NCI-H69 (cell line): ENCODE measurements around the gene TANGO6.
A peak's percentile ranks its signal among the peaks of the same experiment; 100 is the strongest.

Experiments
- DNase-seq: peaks from one replicate; lab custom pipeline; 2025; lab: John Stamatoyannopoulos, UW

Gene TANGO6

GRCh38 chr16:68866933-68867332 is 23.6 kb downstream of the TANGO6 start:
- DNase-seq, result peak; percentile 53

DNA sequence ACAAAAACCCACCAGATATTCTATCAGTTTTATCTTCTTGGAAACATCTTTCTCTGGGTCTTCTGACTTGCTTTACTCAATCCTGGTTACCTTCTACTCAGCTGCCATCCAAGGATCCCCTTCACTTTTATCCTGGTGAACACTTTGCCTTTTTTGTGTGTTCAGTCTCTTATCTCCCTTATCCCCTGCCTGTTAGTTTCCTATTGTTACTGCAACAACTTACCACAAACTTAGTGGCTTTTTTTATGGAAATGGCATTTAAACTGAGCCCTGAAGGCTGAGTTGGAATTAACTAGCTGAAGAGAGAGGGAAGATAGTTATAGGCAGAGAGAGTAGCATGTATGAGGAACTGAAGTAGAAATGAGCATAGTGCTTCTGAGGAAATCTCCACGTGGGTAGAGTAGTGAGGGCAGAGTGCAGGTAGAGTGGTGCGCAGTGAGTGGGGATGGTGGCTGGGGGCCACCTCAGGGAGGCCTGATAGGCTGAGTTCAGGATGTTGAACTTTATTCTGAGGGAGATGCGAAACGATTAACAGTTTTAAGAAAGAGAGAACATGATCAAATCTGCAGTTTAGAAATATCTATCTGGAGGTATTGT is 26.3 kb downstream of the TANGO6 start:
- DNase-seq, result no peak

DNA sequence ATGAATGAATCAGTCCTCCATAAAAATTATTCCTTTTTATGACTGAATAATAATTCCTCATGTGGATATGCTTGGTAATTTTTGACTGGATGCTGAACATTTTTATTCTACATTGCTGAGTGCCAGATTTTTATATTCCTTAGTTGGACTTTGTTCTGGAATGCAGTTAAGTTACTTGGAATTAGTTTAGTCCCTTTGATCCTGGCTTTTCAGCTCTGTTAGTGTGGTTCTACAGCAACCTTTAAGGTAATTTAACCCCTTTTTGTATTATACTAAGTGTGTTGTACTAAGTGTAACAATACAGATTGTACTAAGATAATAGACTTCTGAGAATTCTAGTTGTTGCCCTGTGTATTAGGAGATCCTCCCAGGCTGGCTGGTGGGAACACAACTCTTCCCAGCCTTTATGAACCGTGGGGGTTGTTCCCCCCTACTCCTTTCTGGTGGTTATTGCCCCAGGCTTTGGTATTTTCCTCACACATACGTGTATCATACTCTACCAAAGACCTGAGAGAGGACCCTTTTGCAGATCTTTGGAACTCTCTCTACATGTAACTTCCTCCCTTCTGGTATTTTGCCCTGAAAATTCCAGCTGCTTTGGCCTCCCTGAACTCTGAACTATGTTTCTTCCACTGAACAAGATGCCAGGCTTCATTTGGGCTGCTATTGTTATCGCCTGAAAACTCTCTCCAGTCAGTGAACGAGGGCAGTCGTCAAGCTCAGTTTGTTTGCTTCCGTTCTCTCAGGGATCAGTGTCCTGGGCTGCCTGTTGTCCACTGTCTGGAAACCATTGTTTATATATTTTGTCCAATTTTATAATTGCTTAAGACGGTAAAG is 30.5 kb downstream of the TANGO6 start:
- DNase-seq, result no peak

GRCh38 chr16:68875871-68876270 is 32.5 kb downstream of the TANGO6 start:
- DNase-seq, result no peak

GRCh38 chr16:68883685-68884084 is 40.4 kb downstream of the TANGO6 start:
- DNase-seq, result no peak

GRCh38 chr16:68884401-68884800 is 41.1 kb downstream of the TANGO6 start:
- no peak for DNase-seq

GRCh38 chr16:68884861-68885720 is 41.8 kb downstream of the TANGO6 start:
- peak; percentile 91 for DNase-seq

DNA sequence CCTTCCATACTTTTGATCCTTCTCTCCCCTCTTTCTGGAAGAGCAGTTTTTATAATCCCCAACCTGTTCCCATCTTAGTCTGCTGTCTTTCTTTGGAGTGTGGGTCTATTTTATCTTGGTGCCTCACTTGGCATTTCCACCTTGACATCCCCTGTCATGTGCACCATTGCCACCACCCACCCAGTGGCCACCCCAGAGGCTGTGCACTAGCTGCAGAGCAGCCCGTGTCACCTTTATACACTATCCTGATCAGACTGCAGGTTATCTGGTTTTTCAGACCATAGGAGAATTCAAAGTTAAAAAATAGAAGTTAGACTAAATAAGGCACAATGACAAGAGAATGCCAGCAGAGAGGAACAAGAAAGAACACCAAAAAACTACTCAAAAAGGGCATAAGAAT is 43.8 kb downstream of the TANGO6 start:
- DNase-seq, result no peak

DNA sequence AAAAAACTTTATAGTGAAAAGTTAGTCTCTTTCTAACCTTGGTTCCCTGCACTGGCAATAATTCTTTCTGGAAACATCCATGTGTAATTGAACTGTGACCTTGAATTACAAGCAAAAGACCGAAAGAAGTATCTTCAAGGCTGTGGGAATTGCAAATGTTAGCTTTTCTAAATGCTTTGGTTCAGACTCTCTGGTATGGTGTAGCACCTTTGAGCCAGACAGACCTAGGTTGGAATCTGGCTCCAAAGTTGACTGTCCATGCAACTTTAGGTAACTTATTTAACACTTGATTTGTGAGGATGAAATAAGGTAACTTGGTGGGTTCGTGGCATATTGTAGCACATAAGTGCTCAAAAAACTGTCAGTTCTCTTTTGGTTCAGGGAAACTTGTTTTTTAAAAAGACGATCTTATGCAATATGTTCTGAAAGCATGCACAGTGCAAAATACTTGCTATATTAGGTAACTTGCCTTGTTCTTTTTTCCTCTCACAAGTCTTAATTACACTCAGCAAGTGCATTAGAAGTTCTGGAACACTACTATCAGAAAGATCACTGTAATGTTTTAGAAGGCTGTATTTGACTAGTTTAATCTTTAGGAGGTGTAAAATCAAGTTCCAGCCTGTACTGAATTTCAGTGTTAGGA is 46.3 kb downstream of the TANGO6 start:
- no peak for DNase-seq

DNA sequence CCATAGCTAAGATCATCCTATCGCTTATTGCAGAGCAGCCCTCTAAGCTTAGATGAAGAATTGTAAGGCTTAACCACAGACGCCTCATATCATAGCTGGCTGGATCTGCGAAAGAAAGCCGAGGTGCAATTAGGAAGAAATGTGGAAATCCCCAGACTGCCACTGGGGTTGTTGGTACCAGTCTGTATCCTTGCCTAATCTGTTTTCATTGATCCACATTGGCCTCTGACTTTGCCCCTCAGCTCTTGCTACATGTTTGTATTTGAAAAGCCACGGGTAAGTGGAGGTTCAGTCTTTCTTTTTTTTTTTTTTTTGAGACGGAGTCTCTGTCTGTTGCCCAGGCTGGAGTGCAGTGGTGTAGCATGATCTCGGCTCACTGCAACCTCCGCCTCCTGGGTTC is 48.9 kb downstream of the TANGO6 start:
- no peak for DNase-seq

DNA sequence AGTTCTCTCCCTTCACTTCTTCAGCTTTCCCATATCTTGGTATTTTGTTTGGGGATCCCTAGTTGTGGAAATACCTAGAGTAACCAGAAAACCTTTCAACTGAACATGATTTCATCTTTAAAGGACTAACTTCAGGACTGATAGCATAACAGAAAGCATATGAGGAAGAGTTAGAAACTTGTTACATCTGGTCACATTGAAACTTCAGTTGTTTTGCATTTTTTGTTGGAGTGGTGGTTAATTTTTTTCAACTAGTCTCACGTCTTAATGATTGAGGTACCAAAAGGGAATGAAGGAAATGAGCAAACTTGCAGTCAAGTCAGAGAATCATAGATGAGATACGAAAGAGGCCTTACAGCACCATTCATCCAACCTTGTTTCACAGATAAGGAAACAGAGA is 49.6 kb downstream of the TANGO6 start:
- DNase-seq, result no peak

GRCh38 chr16:68893710-68894705 is 50.7 kb downstream of the TANGO6 start:
- DNase-seq, result no peak

- DNase-seq, result no peak
Observed at GRCh38 chr16:68894714-68895113, 51.4 kb downstream of the TANGO6 start.

DNA sequence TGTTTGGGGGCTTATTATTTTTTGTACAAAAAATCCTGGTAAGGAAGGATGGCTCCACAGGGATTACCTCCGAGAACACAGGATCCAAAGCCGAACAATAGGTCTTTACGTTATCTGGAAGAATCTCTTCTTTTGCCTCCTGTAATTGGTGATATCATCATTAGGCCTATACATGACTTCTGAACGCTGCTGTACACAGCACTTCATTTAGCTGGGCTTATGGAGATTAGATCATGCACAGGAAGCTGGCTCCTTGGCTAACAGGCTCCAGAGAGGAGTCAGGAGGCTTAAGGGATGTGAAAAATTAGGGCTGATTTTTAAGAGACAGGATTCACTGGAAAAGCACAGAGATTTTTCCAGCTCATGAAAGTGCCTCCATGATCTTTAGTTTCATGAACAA is 54.7 kb downstream of the TANGO6 start:
- no peak for DNase-seq

- no peak for DNase-seq
Observed at GRCh38 chr16:68900009-68900408, 56.7 kb downstream of the TANGO6 start.

DNA sequence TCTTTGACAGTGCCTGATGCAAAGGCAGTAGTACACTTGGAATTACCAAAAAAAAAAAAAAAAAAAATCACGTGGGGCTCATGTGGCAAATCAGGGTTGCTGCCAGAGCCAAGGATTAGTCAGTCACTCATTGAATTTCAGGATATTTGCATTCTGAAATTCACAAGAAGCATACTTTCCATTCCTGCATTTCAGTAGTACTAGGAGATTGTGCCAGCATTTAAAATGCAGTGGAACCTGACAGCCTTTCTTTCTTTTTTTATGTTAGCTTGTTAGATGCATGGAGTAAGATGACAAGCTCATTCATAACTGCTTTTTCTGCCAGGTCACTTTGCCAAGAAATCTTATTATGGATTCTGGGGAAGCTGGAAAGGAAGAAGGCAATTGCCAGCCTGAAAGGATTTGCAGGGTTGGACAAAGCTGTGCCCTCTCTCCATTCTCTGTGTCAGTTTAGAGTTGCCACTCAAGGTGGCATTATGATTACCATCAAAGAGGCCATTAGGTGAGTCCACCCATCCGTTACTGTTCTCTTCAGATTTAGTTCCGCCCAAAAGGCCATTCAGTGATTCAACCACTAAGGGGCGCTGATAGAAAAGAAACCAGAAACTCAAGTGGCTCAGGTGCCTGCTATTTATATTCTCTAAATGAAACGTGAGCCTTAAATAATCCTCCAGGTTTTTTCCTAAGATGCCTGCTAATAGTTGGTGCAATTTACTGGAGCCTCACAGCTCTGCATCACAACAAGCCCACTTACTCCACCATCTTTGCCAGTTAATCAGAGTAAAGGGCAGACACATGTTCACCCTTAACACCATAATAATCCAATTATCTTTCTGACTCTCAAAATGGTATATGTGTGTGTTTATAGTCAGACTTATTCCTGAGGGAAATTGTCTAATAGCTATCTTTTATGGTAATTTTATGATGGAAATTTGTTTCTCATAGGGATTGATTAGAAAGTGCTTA is 59.0 kb downstream of the TANGO6 start:
- DNase-seq, result peak; percentile 79

- peak; percentile 14 for DNase-seq
Observed at GRCh38 chr16:68902969-68903345, 59.6 kb downstream of the TANGO6 start.

GRCh38 chr16:68907297-68907696 is 64.0 kb downstream of the TANGO6 start:
- no peak for DNase-seq

DNA sequence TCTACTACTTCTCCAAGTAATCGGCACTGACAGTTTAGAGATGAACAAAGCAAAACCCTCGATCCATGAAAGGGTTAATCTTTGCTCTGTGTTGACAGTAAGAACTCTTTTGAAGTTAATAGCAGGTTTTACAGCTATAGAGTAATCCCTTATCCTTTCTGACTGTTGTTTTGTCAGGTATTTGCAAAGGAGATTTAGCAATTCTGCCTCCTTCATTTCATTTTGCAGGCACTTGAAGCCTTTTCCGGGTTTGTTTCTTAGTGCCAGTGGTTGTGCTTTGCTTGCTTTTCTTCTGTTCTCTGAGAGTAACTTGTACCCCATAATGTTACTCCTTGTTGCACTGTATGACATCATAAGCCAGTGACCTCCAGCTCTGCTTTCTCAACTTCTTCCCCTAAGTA is 64.5 kb downstream of the TANGO6 start:
- DNase-seq, result peak; percentile 14
